ENCODE results near the gene PRDM12.

PRDM12 gene

DNA sequence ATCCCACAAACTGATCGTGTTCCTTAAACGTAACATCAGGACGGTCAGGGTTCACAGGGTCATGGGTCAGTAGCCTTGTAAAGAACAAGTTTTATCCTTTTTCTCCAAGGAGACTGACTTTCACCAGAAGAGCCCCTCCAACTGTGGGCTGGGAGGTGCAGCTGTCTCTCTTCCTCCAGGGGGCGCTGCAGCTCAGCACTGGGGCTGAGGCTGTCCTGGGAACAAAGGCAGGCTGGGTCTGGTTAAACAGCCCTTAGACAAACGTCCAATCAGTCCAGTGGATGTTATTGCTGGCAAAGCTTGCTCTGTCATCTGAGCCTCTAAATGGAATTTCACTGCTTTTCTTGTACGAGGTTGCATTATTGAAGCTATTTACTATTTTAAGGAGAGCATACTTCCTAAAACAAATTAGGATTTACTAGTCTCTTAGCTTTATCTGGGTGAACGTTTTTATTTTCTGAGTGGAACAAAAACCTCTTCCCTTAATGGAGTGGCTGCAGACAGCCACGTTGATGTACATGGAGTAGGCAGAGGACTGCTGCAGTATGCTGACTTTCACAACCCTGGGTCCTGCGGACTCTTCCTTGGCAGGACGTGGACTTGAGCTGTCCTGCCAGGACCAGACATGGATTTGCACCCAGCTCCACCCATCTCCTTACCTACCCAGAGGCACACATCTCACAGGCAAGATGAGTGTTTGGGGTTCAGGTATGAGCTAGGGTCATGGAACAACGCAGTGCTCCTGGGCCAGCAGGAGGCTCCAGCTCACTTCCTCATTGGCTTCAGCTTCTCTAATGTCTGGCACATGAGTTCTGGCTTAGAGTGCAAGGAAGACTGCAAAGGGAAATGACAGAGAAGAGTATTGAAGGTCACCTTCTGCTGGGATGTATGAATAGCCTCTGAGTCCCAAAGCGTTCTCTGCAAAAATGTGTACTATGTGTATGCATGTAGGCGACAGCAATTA is 36.9 kb downstream of the PRDM12 start:
- Histone ChIP-seq H3K9me2 (ENCODE audit: low read depth, low read length) (no peaks in the 10 kb centered on the region), H4K20me1 (ENCODE audit: insufficient read depth, low read length) (no peaks in the 10 kb centered on the region), H2AFZ (ENCODE audit: low read length) (no peak overlapping the region), H3F3A (ENCODE audit: insufficient read depth, low read length) (0 out of 2 replicates have a peak, but pooled peaks cover 2% of the 10 kb centered on the region), H3K27ac (ENCODE audit: low read depth, low read length, poor library complexity, severe bottlenecking) (no peak overlapping the region), H3K27me3 (ENCODE audit: insufficient read depth, low read length) (no peaks in the 10 kb centered on the region), H3K4me1 (ENCODE audit: insufficient read depth, low read length, severe bottlenecking) (no peaks in the 10 kb centered on the region), H3K36me3 (ENCODE audit: insufficient read depth, low read length) (peaks cover 82% of the 10 kb centered on the region), H3K9me3 (ENCODE audit: low read length) (no peaks in the 10 kb centered on the region), H3K4me2 (ENCODE audit: low read length) (no peak overlapping the region), H3K9ac (ENCODE audit: low read length) (no peak overlapping the region), H3K4me3 (ENCODE audit: low read depth, low read length, poor library complexity, severe bottlenecking) (no peak overlapping the region), H3K79me2 (ENCODE audit: insufficient read depth, low read length) (no peaks in the 10 kb centered on the region)
- TF ChIP-seq, protein P1, sequence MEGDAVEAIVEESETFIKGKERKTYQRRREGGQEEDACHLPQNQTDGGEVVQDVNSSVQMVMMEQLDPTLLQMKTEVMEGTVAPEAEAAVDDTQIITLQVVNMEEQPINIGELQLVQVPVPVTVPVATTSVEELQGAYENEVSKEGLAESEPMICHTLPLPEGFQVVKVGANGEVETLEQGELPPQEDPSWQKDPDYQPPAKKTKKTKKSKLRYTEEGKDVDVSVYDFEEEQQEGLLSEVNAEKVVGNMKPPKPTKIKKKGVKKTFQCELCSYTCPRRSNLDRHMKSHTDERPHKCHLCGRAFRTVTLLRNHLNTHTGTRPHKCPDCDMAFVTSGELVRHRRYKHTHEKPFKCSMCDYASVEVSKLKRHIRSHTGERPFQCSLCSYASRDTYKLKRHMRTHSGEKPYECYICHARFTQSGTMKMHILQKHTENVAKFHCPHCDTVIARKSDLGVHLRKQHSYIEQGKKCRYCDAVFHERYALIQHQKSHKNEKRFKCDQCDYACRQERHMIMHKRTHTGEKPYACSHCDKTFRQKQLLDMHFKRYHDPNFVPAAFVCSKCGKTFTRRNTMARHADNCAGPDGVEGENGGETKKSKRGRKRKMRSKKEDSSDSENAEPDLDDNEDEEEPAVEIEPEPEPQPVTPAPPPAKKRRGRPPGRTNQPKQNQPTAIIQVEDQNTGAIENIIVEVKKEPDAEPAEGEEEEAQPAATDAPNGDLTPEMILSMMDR (IDR thresholded peaks at IDR 0.05; ENCODE audit: low read length), result peak; percentile 90
- no peak for TF ChIP-seq EZH2 (IDR thresholded peaks at IDR 0.05; ENCODE audit: borderline replicate concordance, low read length)

DNA sequence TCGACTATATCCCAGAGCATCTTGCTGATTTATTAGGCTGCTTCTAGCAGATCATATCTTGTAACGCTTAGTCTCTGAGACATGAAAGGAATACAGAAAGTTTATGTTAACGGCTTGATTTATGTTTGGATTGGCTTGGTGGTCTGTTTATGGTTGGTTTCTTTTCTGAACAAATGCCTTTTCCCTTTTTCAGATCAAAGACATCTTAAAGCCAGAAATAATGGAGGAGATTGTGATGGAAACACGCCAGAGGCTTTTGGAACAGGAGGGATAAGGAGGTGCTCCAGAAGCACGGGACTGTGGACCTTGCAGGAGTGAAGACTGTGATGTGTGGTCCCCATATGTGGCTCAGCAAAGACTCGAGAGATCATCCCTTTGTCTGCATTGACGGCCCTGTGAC is 39.1 kb downstream of the PRDM12 start:
- H3F3A ChIP-seq (ENCODE audit: insufficient read depth, low read length), result peaks cover 8% of the 10 kb centered on the region; the same call in 1 of the 2 replicates
- TF ChIP-seq, protein P1 (IDR thresholded peaks at IDR 0.05; ENCODE audit: low read length), result no peak
- TF ChIP-seq EZH2 (IDR thresholded peaks at IDR 0.05; ENCODE audit: borderline replicate concordance, low read length), result no peak
- no peaks in the 10 kb centered on the region for H3K4me1 ChIP-seq (ENCODE audit: insufficient read depth, low read length, severe bottlenecking)
- H3K4me3 ChIP-seq (ENCODE audit: low read depth, low read length, poor library complexity, severe bottlenecking), result no peak overlapping the region
- H3K4me2 ChIP-seq (ENCODE audit: low read length), result no peak overlapping the region
- H2AFZ ChIP-seq (ENCODE audit: low read length), result no peak overlapping the region
- H3K79me2 ChIP-seq (ENCODE audit: insufficient read depth, low read length), result no peaks in the 10 kb centered on the region
- H3K27ac ChIP-seq (ENCODE audit: low read depth, low read length, poor library complexity, severe bottlenecking), result no peak overlapping the region
- no peaks in the 10 kb centered on the region for H3K9me2 ChIP-seq (ENCODE audit: low read depth, low read length)
- peaks cover 60% of the 10 kb centered on the region for H3K36me3 ChIP-seq (ENCODE audit: insufficient read depth, low read length)
- no peaks in the 10 kb centered on the region for H3K9me3 ChIP-seq (ENCODE audit: low read length)
- H4K20me1 ChIP-seq (ENCODE audit: insufficient read depth, low read length), result no peaks in the 10 kb centered on the region
- H3K9ac ChIP-seq (ENCODE audit: low read length), result no peak overlapping the region
- H3K27me3 ChIP-seq (ENCODE audit: insufficient read depth, low read length), result no peaks in the 10 kb centered on the region

DNA sequence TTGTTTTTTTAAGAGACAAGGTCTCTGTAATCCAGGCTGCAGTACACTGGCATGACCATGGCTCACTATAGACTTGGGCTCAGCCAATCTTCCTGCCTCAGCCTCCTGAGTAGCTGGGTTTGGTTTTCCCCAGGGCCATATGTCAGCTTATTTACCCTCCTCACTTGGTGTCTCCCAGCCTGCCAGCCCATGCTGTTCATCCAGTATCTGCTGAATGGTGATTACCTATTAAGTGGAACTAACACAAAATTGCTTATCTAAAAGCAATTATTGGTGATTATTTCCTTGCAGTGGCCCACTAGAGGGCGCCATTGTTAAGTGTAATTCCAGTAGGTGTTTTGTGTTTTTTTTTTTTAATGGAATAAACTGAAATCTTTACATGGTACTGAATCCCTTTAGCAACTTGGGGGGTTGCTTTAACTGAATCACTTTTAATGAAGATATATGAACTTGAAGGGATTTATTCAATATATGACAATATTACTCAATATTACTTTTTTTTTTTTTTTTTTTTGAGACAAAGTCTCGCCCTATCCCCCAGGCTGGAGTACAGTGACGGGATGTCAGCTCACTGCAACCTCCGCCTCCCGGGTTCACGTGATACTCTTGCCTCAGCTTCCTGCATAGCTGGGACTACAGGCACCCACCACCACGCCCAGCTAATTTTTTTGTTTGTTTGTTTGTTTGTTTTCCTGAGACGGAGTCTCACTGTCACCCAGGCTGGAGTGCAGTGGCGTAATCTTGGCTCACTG is 43.0 kb downstream of the PRDM12 start:
- Histone ChIP-seq H3K36me3 (ENCODE audit: insufficient read depth, low read length) (peaks cover 28% of the 10 kb centered on the region), H3K4me1 (ENCODE audit: insufficient read depth, low read length, severe bottlenecking) (no peaks in the 10 kb centered on the region), H3K9me3 (ENCODE audit: low read length) (no peaks in the 10 kb centered on the region), H3K4me2 (ENCODE audit: low read length) (no peak overlapping the region), H3F3A (ENCODE audit: insufficient read depth, low read length) (peaks cover 12% of the 10 kb centered on the region), H3K4me3 (ENCODE audit: low read depth, low read length, poor library complexity, severe bottlenecking) (no peak overlapping the region), H3K9ac (ENCODE audit: low read length) (no peak overlapping the region), H3K27ac (ENCODE audit: low read depth, low read length, poor library complexity, severe bottlenecking) (no peak overlapping the region), H4K20me1 (ENCODE audit: insufficient read depth, low read length) (no peaks in the 10 kb centered on the region), H3K27me3 (ENCODE audit: insufficient read depth, low read length) (no peaks in the 10 kb centered on the region), H3K9me2 (ENCODE audit: low read depth, low read length) (no peaks in the 10 kb centered on the region), H2AFZ (ENCODE audit: low read length) (no peak overlapping the region), H3K79me2 (ENCODE audit: insufficient read depth, low read length) (no peaks in the 10 kb centered on the region)
- TF ChIP-seq EZH2 (IDR thresholded peaks at IDR 0.05; ENCODE audit: borderline replicate concordance, low read length), result no peak
- TF ChIP-seq, protein P1 (IDR thresholded peaks at IDR 0.05; ENCODE audit: low read length), result peak; percentile 92

Data from OCI-LY1 (cell line).